KBM-7 (cell line): ENCODE measurements around the gene PCNT.
"Not testable (repeated sequence)": the region's sequence is repeated elsewhere in the genome, so short reads cannot be mapped to it uniquely, and the experiment has no call there.

Source experiments
- DNase-seq: peaks from one replicate; pipeline ENCODE4 v3.0.0-alpha.2; 2015
- in situ Hi-C: fragments of 300-500 bp; cut with MboI; formaldehyde crosslinking; loops from 2 replicates; pipeline ENCODE4 v1.14.3; 2020; ENCODE audit warnings: low sequenced_read_pairs, low pct_unique_long_range_greater_than_20kb, mixed read lengths

PCNT gene

DNA sequence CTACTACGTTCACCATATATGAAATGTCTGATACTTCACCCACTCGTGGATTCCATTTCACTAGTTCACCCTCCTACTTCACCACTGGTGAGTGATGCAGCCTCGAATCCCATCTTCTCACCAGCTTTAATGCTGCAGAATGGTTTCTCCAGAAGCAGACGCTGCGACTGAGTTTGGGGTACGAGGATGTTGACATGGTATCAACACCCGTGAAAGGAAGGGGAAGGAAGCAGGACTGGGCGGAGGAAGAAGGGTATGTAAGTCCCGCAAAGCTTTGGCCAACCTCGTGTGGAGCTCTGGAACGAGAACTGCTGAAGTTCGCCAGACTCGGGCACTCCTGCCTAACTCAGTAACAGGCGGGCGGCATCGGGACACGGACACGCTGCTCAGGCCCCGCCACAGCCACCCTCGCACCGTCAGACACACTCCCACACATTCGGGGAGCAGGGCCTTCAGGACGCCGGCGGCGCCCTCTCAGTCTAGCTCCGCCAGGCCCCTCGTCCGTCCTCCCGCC lies 133.9 kb downstream of the PCNT start:
- in situ Hi-C loops, result no loop called here
- DNase-seq, result peak; percentile 62

- in situ Hi-C loops, result no loop called here
- peak; percentile 96 for DNase-seq
These were observed 134.5 kb downstream of the PCNT start, which contains the start of gene DIP2A for GRCh38 chr21:46458315-46459023. DIP2A (plus strand) TSS chr21:46458891; CDS start chr21:46459132, 241 bp downstream.

GRCh38 chr21:46459024-46459355 lies 135.0 kb downstream of the PCNT start:
- in situ Hi-C loops, result no loop called here
- DNase-seq, result no peak

DNA sequence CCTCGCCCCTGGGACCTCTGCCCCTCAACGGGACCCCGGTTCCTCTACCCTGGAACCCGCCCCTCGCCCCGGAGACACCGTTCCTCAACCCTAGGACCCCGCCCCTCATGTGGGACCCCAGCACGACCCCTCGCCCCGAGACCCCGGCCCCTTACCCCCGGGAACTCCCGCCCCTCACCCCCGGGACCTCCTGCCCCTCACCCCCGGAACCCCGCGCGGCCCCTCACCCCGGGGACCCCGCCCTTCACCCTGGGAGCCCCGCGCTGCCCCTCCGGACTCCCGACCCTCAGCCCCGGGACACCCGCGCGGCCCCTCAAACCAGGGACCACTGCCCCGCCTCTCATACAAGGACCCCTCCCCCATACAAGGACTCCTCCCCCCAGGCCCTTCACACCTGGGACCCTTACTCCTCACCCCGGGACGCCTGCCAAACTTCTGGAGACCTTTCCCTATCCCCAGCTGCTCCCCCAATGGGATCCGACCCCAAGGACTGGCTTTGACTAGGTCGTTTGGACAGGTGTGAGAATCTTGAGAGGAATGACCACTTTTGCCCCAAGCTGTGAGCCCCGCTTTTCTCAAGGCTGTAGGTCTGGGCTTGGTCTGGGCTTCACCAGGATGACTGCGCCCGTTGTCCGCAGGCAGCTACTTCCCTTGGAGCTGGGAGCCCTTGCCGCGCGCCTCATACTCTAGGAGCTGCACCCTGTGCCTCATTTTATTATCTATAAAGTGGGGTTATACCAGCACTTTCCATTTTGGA lies 135.6 kb downstream of the PCNT start:
- DNase-seq, result peak; percentile 38
- in situ Hi-C loops, result no loop called here

GRCh38 chr21:46461909-46462308 lies 138.0 kb downstream of the PCNT start:
- DNase-seq, result no peak
- in situ Hi-C loops, result no loop called here

DNA sequence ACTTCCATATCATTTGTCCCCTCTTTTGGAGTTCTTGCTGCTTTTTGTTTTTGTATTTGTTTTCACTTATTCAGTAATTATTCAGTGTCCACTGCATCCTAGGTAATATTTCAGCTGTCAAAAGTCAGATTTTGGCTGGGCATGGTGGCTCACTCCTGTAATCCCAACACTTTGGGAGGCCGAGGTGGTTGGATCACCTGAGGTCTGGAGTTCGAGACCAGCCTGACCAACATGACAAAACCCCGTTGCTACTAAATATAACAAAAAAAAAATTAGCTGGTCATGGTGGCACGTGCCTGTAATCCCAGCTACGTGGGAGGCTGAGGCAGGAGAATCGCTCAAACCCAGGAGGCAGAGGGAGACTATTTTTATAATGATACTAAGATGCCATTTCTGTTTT lies 141.2 kb downstream of the PCNT start:
- in situ Hi-C loops, DNase-seq: not testable (repeated sequence)

DNA sequence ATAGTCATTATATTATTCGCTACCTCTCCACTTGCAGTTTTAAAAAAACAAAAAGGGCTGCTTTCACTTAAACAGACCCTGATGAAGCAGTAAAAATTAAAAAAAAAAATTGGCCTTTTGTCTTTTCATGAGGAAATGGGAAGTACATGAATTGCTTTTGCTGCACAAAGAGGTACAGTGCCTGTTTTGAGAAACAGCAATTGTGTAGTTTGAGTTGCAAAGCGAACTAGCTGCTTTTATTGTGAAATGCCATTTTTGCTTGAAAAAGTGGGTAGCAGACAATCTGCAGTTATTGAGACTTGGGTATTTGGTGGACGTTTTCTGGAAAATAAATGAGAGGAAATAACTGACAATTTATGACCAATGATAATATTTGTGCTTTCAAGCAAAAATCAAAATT lies 141.7 kb downstream of the PCNT start:
- DNase-seq, result no peak
- in situ Hi-C loops, result no loop called here

DNA sequence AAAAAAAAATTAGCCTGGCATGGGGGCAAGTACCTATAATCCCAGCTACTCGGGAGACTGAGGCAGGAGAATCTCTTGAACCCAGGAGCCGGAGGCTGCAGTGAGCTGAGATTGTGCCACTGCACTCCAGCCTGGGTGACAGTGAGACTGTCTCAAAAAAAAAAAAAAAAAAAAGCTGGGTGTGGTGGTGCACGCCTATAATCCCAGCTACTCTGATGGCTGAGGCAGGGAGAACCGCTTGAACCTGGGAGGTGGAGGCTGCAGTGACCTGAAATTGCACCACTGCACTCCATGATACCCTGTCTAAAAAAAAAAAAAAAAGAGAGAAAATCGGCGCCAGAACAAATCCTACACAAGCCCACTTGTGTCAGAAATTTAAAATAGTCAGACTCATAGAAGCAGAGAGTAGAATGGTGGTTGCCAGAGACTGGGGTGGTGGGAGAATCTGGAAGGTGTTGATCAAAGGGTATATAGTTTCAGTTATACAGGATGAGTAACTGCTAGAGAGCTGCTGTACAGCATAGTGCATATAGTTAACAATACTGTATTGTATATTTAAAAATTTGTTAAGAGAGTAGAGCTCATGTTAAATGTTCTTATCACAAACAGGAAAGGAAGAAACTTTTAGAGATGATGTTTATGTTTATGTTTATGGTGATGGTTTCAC lies 144.3 kb downstream of the PCNT start:
- in situ Hi-C loops, result no loop called here
- no peak for DNase-seq

GRCh38 chr21:46469275-46469674 lies 145.3 kb downstream of the PCNT start:
- no peak for DNase-seq
- in situ Hi-C loops, result no loop called here

DNA sequence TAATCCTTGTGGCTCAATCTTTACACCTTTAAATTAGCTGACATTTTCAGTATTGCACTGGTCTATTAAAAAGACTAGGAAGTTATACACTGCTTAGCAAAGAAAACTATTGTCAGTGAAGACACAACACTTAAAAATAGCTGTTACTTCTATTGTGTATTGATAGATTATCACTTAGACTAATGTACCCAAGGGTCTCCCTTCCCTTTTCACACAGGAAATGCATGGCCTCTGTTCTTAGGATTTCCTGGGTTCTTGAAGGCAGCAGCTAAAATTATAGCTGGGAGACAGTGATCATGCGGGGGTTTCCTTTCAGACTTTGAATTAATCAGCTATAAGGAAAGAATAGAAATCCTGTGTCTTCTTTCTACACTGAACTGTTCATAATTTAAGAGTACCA lies 147.6 kb downstream of the PCNT start:
- no peak for DNase-seq
- in situ Hi-C loops, result no loop called here

DNA sequence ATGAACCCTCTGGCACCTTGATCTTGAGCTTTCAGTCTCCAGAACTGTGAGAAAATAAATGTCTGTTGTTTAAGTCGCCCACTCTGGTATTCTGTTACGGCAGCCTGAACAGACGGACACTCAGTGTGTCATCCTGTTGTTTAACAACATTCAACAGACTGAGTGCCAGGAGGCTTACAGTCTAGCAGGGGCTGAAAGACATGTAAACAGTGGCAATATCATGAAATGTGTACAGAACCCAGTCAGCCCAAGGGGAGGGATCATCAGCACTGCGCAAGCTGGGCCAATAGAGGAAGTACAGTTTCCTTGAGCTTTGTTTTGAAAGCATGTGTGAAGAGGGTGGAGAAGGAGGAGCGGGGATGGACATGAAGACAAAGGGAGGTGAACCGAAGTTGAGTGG lies 148.3 kb downstream of the PCNT start:
- DNase-seq, result peak; percentile 66
- in situ Hi-C loops, result no loop called here

GRCh38 chr21:46474382-46474781 lies 150.4 kb downstream of the PCNT start:
- in situ Hi-C loops, result no loop called here
- peak; percentile 43 for DNase-seq

DNA sequence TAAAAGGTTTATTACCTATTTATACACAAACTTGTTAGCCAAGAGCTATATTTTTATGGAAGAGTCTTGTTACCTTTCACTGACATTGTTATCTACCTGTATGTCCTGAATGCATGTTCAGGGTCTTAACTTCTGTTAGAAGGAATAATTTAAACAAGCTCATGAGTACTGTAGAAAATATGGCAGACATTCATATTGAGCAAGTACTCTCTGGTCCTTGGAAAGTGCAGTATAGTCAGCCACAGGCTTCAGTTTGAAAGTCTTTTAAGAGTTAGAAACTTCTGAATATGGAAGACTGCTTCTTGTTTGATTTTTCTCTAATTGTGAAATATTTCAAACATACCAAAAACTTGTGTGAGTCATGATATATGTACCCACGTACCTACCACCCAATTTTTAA lies 151.3 kb downstream of the PCNT start:
- in situ Hi-C loops, result no loop called here
- no peak for DNase-seq

DNA sequence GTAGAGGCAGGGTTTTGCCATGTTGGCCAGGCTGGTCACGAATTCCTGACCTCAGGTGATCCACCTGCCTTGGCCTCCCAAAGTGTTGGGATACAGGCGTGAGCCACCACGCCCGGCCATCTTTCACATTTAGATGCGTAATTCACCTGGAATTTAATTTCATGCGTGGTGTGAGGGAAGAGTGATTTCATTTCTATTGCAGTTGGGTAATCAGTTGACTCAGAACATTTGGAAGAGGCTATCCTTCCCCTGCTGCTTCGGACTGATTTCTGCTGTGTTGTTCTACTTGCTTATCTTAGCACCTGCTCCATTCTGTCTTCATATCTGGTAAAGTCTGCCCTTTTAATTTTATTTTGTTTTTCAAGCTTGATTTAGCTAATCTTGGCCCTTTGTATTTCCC lies 153.8 kb downstream of the PCNT start:
- DNase-seq, result no peak
- in situ Hi-C loops, result no loop called here

DNA sequence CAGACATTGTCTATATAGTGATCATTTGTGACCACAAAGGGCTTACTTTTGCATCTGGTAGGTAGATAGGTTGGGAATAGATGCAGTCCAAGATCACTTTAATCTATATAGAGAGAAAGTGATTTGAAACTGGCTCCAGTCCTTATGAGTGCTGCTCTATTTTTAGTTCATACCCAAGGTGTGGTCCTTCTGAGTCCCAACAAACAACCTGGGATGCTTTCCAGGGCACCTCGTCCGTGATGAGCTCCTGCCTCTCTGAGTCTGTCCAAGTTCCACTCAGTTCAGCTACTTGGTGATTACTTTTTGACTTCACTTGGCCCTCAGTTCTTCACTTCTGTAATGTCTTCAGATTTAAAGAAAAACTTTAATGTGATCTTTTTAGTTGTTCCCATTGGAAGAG lies 155.0 kb downstream of the PCNT start:
- in situ Hi-C loops, result no loop called here

DNA sequence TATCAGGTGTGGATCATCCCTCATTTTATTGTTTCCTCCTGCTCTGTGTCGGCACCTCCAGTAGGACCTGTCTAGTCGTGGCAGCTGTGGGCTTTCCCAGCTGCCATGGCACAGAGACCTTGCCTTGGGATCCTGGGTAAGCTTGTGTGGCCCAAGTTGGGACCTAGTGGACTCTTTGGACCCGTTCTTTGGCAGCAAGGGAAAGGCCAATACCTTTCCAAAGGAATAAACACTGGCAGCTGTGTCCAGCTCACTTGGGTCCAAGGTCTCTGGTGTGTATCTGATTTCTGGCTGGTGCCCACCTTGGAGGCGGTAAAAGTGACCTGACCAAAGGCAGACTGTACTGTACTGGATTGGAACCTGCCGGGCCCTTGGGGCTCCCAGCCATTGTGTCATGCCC lies 156.5 kb downstream of the PCNT start:
- in situ Hi-C loops, result no loop called here
- DNase-seq, result no peak

More for the DNA sequence above, 155.0 kb downstream of the PCNT start:
- DNase-seq, result no peak

DNA sequence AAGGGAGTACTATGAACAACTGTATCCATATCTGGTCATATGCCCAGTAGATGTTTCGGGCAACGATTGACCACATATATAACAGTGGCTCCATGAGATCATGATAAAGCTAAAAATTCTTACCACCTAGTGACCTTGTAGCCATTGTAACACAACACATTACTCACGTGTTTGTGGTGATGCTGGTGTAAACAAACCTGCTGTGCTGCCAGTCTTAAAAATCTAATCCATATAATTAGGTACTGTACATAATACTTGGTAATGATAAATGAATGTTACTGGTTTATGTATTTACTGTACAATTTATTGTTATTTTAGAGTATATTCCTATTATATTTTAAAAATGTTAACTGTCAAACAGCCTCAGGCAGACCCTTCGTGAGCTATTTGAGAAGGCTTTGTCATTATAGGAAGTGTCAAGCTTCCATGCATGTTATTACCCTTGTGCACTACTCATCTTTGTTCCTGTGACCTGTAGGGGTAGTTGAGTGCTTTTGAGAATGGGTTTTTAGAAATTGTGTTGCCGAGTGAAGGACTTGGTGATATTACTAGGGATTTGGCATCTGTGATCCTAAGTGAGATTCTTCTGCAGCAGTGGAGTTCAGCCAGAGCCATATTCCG lies 158.4 kb downstream of the PCNT start:
- in situ Hi-C loops, result no loop called here
- no peak for DNase-seq

GRCh38 chr21:46482846-46483231 lies 158.9 kb downstream of the PCNT start:
- no peak for DNase-seq
- in situ Hi-C loops, result no loop called here
